ENCODE results near the gene SERPINB11. TPM values are rescaled to one million over a fixed set of nuclear protein-coding genes. Genes with fewer than 3 reads are reported as not detected.

Gene SERPINB11
- total and polyA plus RNA-seq, 4 donors = 0.47 TPM; not detected in 3

- no peaks in the 10 kb centered on the region for H3K4me1 ChIP-seq (ENCODE audit: control insufficient read depth in 4 of 4, insufficient read depth in 4 of 4, low read length in 3 of 4)
- DNase-seq (ENCODE audit: low spot score) = no peak
- no peak for TF ChIP-seq FOXA1 (IDR thresholded peaks at IDR 0.05)
- no peak for TF ChIP-seq SP1 (IDR thresholded peaks at IDR 0.05)
- TF ChIP-seq NR2F2 (IDR thresholded peaks at IDR 0.05) = no peak
- no peak for TF ChIP-seq HNF4A (conservative IDR thresholded peaks at IDR 0.05)
- no peak for TF ChIP-seq JUND (IDR thresholded peaks at IDR 0.05)
- TF ChIP-seq RXRA (IDR thresholded peaks at IDR 0.05) = no peak
- no peak for TF ChIP-seq ZBTB33 (IDR thresholded peaks at IDR 0.05)
- no peak for TF ChIP-seq ATF3 (IDR thresholded peaks at IDR 0.05)
- no peak for TF ChIP-seq TAF1 (conservative IDR thresholded peaks at IDR 0.05)
- TF ChIP-seq HNF4G (IDR thresholded peaks at IDR 0.05) = no peak
- no peak for TF ChIP-seq RAD21 (IDR thresholded peaks at IDR 0.05)
- TF ChIP-seq MAX (IDR thresholded peaks at IDR 0.05) = no peak
- TF ChIP-seq REST (IDR thresholded peaks at IDR 0.05) = no peak
- no peak for TF ChIP-seq FOXA2 (IDR thresholded peaks at IDR 0.05)
- TF ChIP-seq YY1 (IDR thresholded peaks at IDR 0.05) = no peak
- no peak for TF ChIP-seq CTCF (IDR thresholded peaks at IDR 0.05; ENCODE audit: low read depth, low read length, missing input control)
- TF ChIP-seq EGR1 (IDR thresholded peaks at IDR 0.05; ENCODE audit: low read depth in 2 of 2) = no peak
- no peak for TF ChIP-seq GABPA (IDR thresholded peaks at IDR 0.05 in 1 of 2, conservative IDR thresholded peaks at IDR 0.05 in 1 of 2)
These were observed 50.9 kb downstream of the SERPINB11 start for GRCh38 chr18:63753676-63754075.

More at GRCh38 chr18:63753676-63754075, 50.9 kb downstream of the SERPINB11 start:
- Histone ChIP-seq H3K9me3 (ENCODE audit: control insufficient read depth in 4 of 4, low read length in 3 of 4) (no peaks in the 10 kb centered on the region), H3K27me3 (ENCODE audit: control insufficient read depth in 4 of 4, insufficient read depth in 4 of 4, low read length in 3 of 4) (no peaks in the 10 kb centered on the region), H3K4me3 (ENCODE audit: low read depth in 1 of 3, low read length in 3 of 3) (no peak overlapping the region), H3K27ac (ENCODE audit: low read depth in 1 of 2, low read length in 2 of 2) (no peak overlapping the region), H3K36me3 (ENCODE audit: control insufficient read depth in 4 of 4, insufficient read depth in 3 of 4, low read depth in 1 of 4, low read length in 3 of 4) (no peaks in the 10 kb centered on the region), H3K9ac (ENCODE audit: low read depth in 1 of 2, low read length in 2 of 2) (no peak overlapping the region)
